Fibroblast of skin of left biceps (primary cell): ENCODE measurements around the gene MFSD2B.

Source experiments
- DNase-seq, 2 experiments: peaks; one replicate each; pipeline ENCODE4 v3.0.0-alpha.2; 2013; ENCODE audit warnings: low read depth in 2 of 2

The MFSD2B gene

DNA sequence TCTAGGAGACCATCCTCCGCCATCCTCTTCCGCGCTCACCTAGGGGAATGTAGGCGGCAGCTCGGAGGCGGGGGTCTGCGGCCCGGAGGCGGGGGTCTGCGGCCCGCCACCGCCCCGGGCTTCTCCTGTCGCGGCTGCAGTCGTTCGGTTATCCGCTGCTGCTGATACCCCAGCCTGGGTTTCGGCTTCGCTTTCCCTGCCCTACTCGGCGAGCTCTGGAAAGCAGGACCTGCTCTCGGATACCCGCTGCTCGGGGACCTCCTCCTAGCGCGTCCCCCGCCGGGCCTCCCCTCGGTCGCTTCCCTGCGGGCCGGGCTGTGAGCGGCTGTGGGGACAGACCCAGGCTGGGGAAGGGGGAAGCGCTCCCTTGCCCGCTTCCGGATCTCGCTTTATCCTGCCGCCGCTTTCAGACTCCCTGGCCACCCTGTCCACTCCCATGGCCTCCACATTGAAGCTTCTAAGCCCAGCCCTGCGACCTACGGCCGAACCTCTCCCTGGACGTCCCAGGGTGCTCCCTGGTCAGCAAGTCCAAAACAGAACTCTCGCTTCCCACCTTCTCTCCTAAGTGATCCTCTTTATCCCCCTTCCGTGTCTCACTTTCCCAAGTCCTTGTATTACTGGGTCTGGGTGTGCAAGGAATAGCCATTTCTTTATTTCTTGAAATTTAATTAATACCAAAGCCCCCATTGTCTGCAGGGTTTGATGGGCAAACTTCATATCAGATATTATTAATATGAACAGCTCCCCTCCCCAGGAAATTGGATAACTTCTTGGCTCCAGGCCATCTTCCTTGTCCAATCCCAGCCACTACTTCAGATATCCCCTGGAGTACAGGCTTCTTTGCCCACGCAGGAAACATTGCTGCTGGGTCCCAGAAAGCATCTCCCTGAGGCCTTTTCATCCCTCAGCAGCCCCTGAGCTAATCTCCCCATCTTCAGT is 40.4 kb downstream of the MFSD2B start:
- no peak for DNase-seq

DNA sequence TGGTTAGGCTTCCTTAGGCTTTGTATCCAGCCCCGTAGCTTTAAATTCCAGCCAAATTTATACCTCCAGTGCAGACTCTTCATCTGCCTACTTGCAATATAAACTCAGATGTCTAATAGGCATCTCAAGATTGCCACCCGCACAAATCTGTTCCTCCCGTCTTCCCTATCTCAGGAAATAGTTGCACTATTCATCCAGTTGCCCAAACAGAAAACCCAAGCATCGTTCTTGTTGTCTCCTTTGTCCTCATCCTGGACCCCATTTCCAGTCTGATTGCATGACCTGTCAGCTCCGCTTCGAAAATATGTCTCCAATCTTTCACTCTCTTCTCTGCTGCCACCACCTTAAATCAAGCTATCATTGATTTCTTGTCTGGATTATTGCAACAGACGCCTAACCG is 41.9 kb downstream of the MFSD2B start:
- no peak for DNase-seq

DNA sequence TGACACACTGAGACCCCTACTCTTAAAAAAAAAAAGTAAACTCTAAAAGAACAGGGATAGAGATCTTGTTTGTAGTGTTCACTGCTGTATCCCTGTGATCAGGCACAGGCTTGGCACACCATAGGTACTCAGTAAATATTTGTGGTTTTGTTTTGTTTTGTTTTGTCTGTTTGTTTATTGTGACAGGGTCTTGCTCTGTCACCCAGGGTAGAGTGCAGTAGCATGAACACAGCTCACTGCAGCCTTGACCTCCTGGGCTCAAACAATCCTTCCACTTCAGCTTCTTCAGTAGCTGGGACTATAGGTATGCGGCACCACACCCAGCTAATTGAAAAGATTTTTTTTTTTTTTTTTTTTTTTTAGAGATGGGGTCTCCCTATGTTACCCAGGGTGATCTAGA is 43.1 kb downstream of the MFSD2B start:
- DNase-seq: no peak

DNA sequence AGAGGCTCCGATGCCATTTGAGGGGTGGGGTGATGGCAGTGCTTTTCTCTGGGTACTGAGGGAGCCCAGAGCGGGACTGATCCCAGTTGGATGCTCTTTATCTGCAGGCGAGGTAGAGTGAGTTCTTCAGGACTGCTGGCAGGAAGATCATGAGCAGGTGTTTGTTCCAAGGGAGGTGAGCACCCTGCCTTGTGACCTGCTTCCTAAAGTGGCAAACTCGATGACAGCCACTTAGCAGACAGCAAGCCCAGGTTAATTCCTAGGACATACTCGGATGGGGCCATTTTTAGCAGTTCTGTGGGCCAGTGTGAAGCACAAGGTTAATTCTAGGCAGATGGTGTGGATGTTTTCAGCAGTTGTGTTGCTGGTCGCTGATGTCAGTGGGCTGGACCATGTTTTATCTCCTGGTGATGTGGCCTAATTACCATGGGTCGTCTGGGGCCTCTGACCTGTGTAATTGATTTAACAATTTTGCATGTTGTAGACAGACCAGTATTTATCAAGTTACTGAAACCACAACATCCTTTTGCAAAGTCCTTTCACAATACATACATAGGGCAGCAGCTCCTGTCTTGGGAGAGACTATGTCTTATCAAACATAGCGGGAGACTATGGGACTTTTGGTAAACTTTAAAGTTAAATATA is 44.6 kb downstream of the MFSD2B start:
- DNase-seq: no peak

DNA sequence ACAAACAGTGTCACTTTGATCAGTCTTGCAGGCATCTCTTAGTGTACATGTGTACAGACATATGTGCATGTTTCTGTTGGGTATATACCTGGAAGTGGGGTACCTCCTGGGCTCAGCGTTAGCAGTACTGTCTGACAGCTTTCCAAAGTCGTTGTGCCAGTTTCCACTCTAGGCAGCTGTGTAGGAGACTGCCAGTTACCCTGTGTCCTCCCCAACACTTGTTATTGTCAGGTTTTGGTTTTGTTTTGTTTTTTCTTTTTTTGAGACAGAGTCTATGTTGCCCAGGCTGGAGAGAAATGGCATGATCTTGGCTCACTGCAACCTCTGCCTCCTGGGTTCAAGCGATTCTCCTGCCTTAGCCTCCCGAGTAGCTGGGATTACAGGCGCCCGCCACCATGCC is 45.9 kb downstream of the MFSD2B start:
- no peak for DNase-seq

DNA sequence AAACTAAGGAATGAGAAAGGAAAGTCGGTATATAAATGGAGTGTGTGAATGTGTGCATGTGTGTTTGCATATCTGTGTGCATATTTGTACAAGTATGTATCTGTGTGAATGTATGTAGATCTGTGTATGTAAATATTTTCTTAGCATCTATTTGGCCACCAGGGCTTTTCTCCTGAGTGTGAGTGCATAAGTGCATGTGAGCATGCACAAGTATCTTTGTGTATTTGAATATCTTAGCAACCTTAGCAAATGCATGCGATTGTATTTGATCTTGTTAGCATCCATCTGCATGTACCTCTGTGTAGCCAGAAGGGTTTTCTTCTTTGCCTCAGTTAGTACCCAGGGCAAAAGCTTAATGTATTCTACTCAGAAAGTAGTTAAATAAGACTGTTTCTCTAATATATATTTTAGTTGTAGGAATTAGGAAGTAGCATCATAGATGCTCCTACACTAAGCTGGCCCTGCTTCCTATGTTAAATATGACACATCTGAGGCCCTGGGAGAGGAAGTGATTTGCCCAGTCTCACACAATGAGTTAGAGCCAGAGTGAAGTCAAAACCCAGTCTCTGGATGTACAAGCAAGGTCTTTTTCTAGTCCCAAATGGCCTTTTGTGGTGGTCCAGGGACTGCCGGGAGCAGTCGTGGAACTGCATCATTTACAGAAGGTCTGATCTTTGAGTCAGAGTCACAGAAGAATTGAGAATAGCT is 48.8 kb downstream of the MFSD2B start:
- no peak for DNase-seq

DNA sequence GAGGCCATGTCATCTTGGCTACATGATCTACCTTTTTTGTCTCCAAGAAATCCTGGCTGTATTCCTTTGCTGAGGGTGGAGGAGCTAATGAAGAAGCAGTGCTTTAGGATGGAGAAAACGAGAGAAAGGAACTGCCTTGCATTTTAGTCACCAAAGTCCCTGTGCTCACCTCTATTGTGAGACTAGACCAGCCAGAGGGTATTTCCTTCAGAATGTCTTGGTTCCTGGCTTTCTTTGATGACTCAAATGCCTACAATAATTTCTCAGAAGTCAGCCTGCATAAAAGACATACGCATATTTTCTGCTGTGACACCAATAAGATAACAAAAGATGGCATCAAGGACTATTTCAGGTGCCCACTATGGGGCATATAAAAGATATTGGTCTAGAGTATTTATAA is 55.5 kb downstream of the MFSD2B start:
- no peak for DNase-seq

DNA sequence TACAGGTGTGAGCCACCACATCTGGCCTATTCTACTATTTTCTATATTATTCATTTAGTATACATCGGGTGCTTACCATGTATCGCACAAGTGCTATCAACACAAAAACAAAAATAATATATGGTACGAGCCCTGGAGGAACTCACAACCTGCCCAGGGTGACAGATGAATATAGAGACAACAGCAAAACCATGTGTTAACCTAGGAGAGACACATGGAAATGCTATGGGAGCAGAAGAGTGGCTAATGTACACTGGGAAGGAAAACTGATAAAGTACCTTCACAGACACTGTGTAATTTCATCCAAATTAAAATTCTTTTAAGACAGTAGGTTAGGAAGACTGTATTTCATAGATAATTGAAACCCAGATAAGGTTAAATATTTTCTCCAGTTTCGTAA is 62.4 kb downstream of the MFSD2B start:
- DNase-seq: no peak

DNA sequence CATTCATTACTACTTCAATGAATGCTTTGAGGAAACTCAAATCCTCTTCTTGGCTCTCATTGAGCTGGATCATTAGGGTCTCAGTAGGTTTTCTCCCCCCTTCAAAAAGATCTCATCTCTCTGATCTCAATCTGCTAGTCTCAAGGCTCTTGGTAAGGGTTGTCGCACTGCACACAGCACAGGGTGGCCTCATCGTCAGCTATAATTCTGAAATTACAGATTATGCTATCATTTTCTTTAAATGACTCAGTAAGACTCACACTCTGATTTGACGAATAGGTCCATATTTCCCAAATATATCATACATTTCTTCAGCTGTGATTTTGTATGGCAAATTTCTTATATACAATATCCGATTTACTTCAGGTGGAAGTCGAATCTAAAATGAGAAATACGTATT is 63.9 kb downstream of the MFSD2B start:
- DNase-seq: no peak

DNA sequence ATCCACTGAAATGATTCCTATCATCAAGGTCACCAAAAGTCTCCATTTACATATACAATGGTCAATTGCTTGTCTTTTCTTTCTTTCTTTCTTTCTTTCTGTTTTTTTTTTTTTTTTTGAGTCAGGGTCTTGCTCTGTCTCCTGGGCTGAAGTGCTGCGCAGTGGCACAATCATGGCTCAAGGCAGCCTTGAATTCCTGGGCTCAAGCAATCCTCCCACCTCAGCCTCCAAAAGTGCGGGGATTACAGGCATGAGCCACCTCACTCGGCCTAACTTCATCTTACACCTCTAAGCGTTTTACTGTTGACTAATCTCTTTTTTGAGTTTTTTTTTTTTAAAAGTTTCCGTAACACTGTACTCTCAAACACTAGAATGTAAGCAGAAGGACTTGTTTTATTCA is 65.4 kb downstream of the MFSD2B start:
- no peak for DNase-seq
